Lung (tissue), 12 donors: ENCODE measurements around the gene ARL4A. TPM values are rescaled to one million over a fixed set of nuclear protein-coding genes. Genes with fewer than 3 reads are reported as not detected.
"Not testable (repeated sequence)": the region's sequence is repeated elsewhere in the genome, so short reads cannot be mapped to it uniquely, and the experiment has no call there.

Experiments
- ATAC-seq: fragments of 200-7000 bp; cut with Tn5 transposase; one replicate; pipeline ENCODE4 v1.9.1; 2020; ENCODE audit warnings: moderate number of reproducible peaks; ENCODE audit not compliant: insufficient read depth, low FRiP score
- DNase-seq, 3 donors: peaks; one replicate each; pipeline ENCODE4 v3.0.0-alpha.2; 2013 to 2017
- H3K27ac ChIP-seq, 2 donors: one replicate each; pipeline ENCODE4 v1.5.1; 2013; ENCODE audit warnings: mild to moderate bottlenecking in 2 of 2, moderate library complexity in 2 of 2, control low read depth in 1 of 2, inconsistent platforms in 1 of 2, low read depth in 1 of 2, low read length in 1 of 2
- H3K27me3 ChIP-seq, 3 donors: one replicate each; pipeline ENCODE4 v1.5.1; 2013; ENCODE audit warnings: low read length in 2 of 3; ENCODE audit not compliant: control insufficient read depth in 3 of 3, insufficient read depth in 3 of 3
- H3K36me3 ChIP-seq, 4 donors: one replicate each; pipeline ENCODE4 v1.5.1; 2013; ENCODE audit warnings: low read length in 4 of 4, mild to moderate bottlenecking in 1 of 4, moderate library complexity in 1 of 4; ENCODE audit not compliant: control insufficient read depth in 4 of 4, insufficient read depth in 4 of 4
- H3K4me1 ChIP-seq, 5 donors: one replicate each; pipeline ENCODE4 v1.5.1; 2013; ENCODE audit warnings: low read length in 5 of 5, mild to moderate bottlenecking in 2 of 5, moderate library complexity in 1 of 5; ENCODE audit not compliant: control insufficient read depth in 5 of 5, insufficient read depth in 5 of 5
- H3K4me3 ChIP-seq: one replicate; pipeline ENCODE4 v1.5.1; 2013; ENCODE audit warnings: mild to moderate bottlenecking, control low read depth, moderate library complexity
- H3K9ac ChIP-seq, 2 donors: one replicate each; pipeline ENCODE4 v1.5.1; 2013; ENCODE audit warnings: low read length in 2 of 2, control low read depth in 1 of 2; ENCODE audit not compliant: insufficient read depth in 1 of 2
- H3K9me3 ChIP-seq, 4 donors: one replicate each; pipeline ENCODE4 v1.5.1; 2013; ENCODE audit warnings: low read length in 3 of 4, mild to moderate bottlenecking in 1 of 4, moderate library complexity in 1 of 4; ENCODE audit not compliant: control insufficient read depth in 4 of 4, insufficient read depth in 3 of 4
- CTCF ChIP-seq: IDR thresholded peaks from 2 replicates; pipeline ENCODE4 v1.5.1; 2012; ENCODE audit warnings: mild to moderate bottlenecking; ENCODE audit errors: control extremely low read depth, extremely low read depth
- WGBS, 2 donors: extraction: QIAGEN DNeasy Blood & Tissue Kit; methylation state at CpG; one replicate each; pipeline ENCODE4 v1.1.7; 2013; 5-methylcytosine and 5-hydroxymethylcytosine counted together
- polyA plus RNA-seq, 2 donors: library from polyadenylated mRNA; stranded (reverse); fragments of 200-250 nt; gene quantifications; one replicate each; pipeline ENCODE4 v1.2.1, GENCODE V29; 2013
- total RNA-seq, 2 donors: library from RNA; depleted of rRNA in 1 of 2; stranded (reverse); fragments of >200 nt in 1 of 2; gene quantifications; one replicate each; pipeline ENCODE4 v1.2.1, GENCODE V29; 2014 to 2021
- donor health status: control.
- donor health status: control.
- donor health status: Bipolar disorder and iron deficiency.
- donor health status: healthy.
- donor health status: DM: yes; HTN: yes; CAD: no.

The ARL4A gene
- total and polyA plus RNA-seq, 4 donors, result 21.4 to 34.8 (median 33.0) TPM

- peaks cover 0 to 3% (median 0%) of the 10 kb centered on the region in 3 donors for H3K27me3 ChIP-seq
- ATAC-seq (no peak), DNase-seq (no peak)
- no peak overlapping the region for H3K27ac ChIP-seq
- H3K36me3 ChIP-seq, result no peaks in the 10 kb centered on the region
- H3K9ac ChIP-seq, result no peak overlapping the region
- H3K4me3 ChIP-seq, result no peak overlapping the region
- H3K9me3 ChIP-seq, result no peaks in the 10 kb centered on the region
- peaks cover 0 to 12% (median 2%) of the 10 kb centered on the region in 5 donors for H3K4me1 ChIP-seq
- no peak for TF ChIP-seq CTCF
- 89 to 95% methylated on average over 2 of the region's 2 CpGs for WGBS, 2 donors
Measured at GRCh38 chr7:12689451-12689850, 2.0 kb downstream of the ARL4A start.

DNA sequence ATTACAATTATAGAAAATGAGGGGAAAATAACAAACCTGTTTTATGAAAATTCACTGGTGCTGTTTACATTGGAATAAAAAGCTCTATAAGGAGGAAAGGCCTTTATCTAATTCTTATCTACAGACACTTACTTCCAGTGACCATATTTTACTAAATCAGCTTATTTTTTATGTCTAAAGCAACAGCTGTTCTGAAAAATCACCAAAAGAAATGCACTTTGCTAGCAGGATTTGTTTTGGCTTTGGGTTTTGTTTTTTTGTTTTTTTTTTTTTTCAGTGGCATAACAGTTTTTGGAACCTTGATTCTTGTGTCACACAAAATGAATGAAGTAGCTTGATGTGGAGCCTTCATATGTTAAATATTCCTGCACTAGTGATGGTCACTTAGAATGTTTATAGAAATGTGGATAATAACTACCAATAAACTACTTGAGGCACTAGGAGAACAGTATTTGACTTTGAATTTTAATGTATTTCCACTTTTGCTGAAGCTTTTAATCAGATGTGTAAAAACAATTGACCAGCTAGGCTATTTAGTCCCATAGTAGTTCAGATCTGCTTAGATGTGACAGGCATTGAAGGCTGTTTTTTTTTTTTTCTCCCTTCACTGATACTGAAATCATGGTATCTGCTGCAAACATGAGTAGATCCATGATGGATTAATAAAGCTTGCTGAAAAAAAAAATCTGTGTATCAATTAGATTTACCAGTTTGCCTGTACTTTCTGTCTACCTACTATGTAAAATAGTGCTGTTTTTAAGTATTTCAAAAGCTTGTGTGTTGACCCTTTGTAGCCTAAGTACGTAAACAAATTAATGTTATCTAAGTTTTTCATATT is 2.8 kb downstream of the ARL4A start:
- DNase-seq, result no peak
- H3K9ac ChIP-seq, result no peak overlapping the region
- H3K36me3 ChIP-seq, result no peaks in the 10 kb centered on the region
- ATAC-seq, result no peak
- no peak overlapping the region for H3K27ac ChIP-seq
- H3K9me3 ChIP-seq, result no peaks in the 10 kb centered on the region
- H3K4me1 ChIP-seq, result peaks cover 0 to 12% (median 2%) of the 10 kb centered on the region in 5 donors
- no peak overlapping the region for H3K4me3 ChIP-seq
- no peak for TF ChIP-seq CTCF
- WGBS, 2 donors, result 95 to 97% methylated on average over 1 of the region's 1 CpG
- H3K27me3 ChIP-seq, result peaks cover 0 to 3% (median 0%) of the 10 kb centered on the region in 3 donors

GRCh38 chr7:12691388-12691787 is 4.0 kb downstream of the ARL4A start:
- not testable (repeated sequence) for H3K4me3 ChIP-seq

DNA sequence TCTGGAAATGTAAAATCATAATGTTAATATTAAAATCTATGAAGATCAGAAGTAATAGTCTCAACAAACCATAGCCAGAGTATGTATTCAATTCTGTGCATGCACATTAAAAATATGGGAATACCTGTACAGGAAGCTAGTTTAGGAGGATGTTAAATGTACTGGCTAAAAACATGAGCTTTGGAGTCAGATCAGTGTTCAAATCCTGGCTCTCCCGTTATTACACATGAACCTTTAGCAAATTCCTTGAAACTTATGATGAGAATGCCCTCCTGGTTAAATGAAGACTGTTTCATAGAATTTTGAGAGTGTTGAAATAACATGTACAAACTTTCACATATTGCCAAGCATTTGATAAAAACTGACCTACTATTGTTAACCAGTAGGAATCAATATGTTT is 4.6 kb downstream of the ARL4A start:
- H3K4me1 ChIP-seq, result peaks cover 0 to 4% (median 2%) of the 10 kb centered on the region in 5 donors
- no peak for TF ChIP-seq CTCF
- no peak for DNase-seq

More at GRCh38 chr7:12691388-12691787, 4.0 kb downstream of the ARL4A start:
- H3K36me3 ChIP-seq, H3K9me3 ChIP-seq, H3K4me1 ChIP-seq, H3K27me3 ChIP-seq, H3K9ac ChIP-seq, ATAC-seq, H3K27ac ChIP-seq, DNase-seq: not testable (repeated sequence)
- WGBS, 2 donors, result 95 to 96% methylated on average over 3 of the region's 3 CpGs

More for the DNA sequence above, 4.6 kb downstream of the ARL4A start:
- Histone ChIP-seq H3K4me3 (no peak overlapping the region), H3K9me3 (no peaks in the 10 kb centered on the region), H3K27me3 (no peaks in the 10 kb centered on the region), H3K27ac (no peak overlapping the region), H3K9ac (no peak overlapping the region), H3K36me3 (no peaks in the 10 kb centered on the region)
- no peak for ATAC-seq
- WGBS, 2 donors, result 94 to 95% methylated on average over 1 of the region's 1 CpG
